Measurements from ENCODE around the gene TFAP2E. TPM values are rescaled to one million over a fixed set of nuclear protein-coding genes. Genes with fewer than 3 reads are reported as not detected.

Gene TFAP2E
- total and polyA plus RNA-seq, 4 donors, result 0.07 to 0.21 (median 0.09) TPM

DNA sequence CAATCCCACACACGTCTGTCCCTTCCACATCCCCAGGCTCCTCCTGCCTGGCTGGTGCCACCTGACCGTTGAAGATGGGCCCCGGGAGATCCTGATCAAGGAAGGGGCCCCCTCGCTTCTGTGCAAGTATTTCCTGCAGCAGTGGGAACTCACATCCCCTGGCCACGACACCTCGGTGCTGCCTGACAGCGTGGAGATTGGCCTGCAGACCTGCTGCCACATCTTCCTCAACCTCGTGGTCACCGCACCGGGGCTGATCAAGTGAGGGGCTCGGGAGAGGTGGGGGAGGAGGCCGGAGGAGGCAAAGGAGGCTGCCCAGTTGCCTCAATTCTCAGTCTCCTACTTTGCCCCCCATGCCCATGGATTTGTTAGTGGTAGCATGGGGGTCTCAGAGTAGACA lies 9.9 kb upstream of the TFAP2E start:
- TF ChIP-seq TAF1 (conservative IDR thresholded peaks at IDR 0.05) (no peak), RAD21 (IDR thresholded peaks at IDR 0.05) (no peak), GABPA (IDR thresholded peaks at IDR 0.05 in 1 of 2, conservative IDR thresholded peaks at IDR 0.05 in 1 of 2) (no peak), HNF4A (conservative IDR thresholded peaks at IDR 0.05) (no peak), EGR1 (IDR thresholded peaks at IDR 0.05; ENCODE audit: low read depth in 2 of 2) (no peak), NR2F2 (IDR thresholded peaks at IDR 0.05) (no peak), SP1 (IDR thresholded peaks at IDR 0.05) (no peak), RXRA (IDR thresholded peaks at IDR 0.05) (no peak)
- Histone ChIP-seq H3K4me1 (ENCODE audit: control insufficient read depth in 4 of 4, insufficient read depth in 4 of 4, low read length in 3 of 4) (peaks cover 0 to 21% (median 11%) of the 10 kb centered on the region in 4 donors), H3K36me3 (ENCODE audit: control insufficient read depth in 4 of 4, insufficient read depth in 3 of 4, low read depth in 1 of 4, low read length in 3 of 4) (peaks cover 0 to 6% (median 3%) of the 10 kb centered on the region in 4 donors), H3K9ac (ENCODE audit: low read depth in 1 of 2, low read length in 2 of 2) (no peak overlapping the region), H3K9me3 (ENCODE audit: control insufficient read depth in 4 of 4, low read length in 3 of 4) (no peaks in the 10 kb centered on the region), H3K27ac (ENCODE audit: low read depth in 1 of 2, low read length in 2 of 2) (no peak overlapping the region), H3K4me3 (ENCODE audit: low read depth in 1 of 3, low read length in 3 of 3) (no peak overlapping the region), H3K27me3 (ENCODE audit: control insufficient read depth in 4 of 4, insufficient read depth in 4 of 4, low read length in 3 of 4) (no peaks in the 10 kb centered on the region)
- DNase-seq (ENCODE audit: low spot score), result no peak
- 79% methylated on average over 12 of the region's 12 CpGs for WGBS

DNA sequence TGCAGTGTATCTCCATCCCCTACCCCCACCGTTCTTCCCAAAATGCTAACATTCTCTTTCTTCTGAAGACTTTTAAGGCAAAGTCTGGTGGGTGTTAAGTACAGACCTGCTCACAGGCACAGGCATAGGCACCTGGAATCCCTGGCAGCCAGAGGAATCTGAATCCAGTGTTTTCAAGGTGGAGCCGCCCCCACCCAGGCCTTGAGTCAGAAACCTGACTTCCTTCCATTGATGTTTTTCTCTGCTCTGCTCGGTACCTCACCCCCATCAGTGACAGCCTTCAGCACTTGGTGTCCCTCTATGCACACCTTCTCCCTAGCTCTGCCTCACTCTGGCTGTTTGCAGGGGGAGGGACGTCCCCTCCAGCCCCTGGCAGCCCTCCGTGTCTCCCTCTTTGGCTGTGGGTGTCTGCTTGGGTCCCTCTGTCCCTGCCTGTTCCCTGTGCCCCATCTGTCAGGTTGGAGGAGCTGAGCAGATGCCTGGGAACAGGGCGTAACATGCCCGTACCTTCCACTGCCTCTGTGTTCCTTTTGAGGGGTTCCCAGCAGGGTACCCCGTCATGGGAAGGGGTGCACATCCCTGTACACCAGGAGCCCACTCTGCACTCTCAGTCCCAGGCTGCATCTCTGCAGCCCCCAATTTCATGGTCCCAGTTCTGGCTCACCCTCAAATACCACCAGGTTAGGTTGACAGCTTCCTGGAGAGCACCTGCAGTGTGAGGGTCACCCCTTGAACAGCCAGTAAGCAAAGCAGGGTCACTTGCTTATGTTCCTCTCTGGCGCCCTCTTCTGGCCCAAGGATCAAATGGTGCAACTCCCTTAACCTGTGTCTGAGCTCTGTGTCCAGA lies 8.9 kb upstream of the TFAP2E start:
- WGBS, result 75% methylated on average over 9 of the region's 9 CpGs
- Histone ChIP-seq H3K27me3 (ENCODE audit: control insufficient read depth in 4 of 4, insufficient read depth in 4 of 4, low read length in 3 of 4) (no peaks in the 10 kb centered on the region), H3K4me3 (ENCODE audit: low read depth in 1 of 3, low read length in 3 of 3) (no peak overlapping the region), H3K9ac (ENCODE audit: low read depth in 1 of 2, low read length in 2 of 2) (no peak overlapping the region), H3K4me1 (ENCODE audit: control insufficient read depth in 4 of 4, insufficient read depth in 4 of 4, low read length in 3 of 4) (peaks cover 0 to 15% (median 7%) of the 10 kb centered on the region in 4 donors), H3K36me3 (ENCODE audit: control insufficient read depth in 4 of 4, insufficient read depth in 3 of 4, low read depth in 1 of 4, low read length in 3 of 4) (peaks cover 0 to 6% (median 3%) of the 10 kb centered on the region in 4 donors), H3K9me3 (ENCODE audit: control insufficient read depth in 4 of 4, low read length in 3 of 4) (no peaks in the 10 kb centered on the region), H3K27ac (ENCODE audit: low read depth in 1 of 2, low read length in 2 of 2) (no peak overlapping the region)
- peak; percentile 86 for DNase-seq (ENCODE audit: low spot score)
- TF ChIP-seq YY1 (IDR thresholded peaks at IDR 0.05), result no peak
- peak in 1 of 2 donors; percentile 23 for TF ChIP-seq RXRA (IDR thresholded peaks at IDR 0.05)
- TF ChIP-seq, protein P1, sequence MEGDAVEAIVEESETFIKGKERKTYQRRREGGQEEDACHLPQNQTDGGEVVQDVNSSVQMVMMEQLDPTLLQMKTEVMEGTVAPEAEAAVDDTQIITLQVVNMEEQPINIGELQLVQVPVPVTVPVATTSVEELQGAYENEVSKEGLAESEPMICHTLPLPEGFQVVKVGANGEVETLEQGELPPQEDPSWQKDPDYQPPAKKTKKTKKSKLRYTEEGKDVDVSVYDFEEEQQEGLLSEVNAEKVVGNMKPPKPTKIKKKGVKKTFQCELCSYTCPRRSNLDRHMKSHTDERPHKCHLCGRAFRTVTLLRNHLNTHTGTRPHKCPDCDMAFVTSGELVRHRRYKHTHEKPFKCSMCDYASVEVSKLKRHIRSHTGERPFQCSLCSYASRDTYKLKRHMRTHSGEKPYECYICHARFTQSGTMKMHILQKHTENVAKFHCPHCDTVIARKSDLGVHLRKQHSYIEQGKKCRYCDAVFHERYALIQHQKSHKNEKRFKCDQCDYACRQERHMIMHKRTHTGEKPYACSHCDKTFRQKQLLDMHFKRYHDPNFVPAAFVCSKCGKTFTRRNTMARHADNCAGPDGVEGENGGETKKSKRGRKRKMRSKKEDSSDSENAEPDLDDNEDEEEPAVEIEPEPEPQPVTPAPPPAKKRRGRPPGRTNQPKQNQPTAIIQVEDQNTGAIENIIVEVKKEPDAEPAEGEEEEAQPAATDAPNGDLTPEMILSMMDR (IDR thresholded peaks at IDR 0.05; ENCODE audit: low read depth, low read length, missing input control), result peak; percentile 65
- TF ChIP-seq FOXA2 (IDR thresholded peaks at IDR 0.05), result no peak
- peak; percentile 76 to 87 for TF ChIP-seq RAD21 (IDR thresholded peaks at IDR 0.05)

DNA sequence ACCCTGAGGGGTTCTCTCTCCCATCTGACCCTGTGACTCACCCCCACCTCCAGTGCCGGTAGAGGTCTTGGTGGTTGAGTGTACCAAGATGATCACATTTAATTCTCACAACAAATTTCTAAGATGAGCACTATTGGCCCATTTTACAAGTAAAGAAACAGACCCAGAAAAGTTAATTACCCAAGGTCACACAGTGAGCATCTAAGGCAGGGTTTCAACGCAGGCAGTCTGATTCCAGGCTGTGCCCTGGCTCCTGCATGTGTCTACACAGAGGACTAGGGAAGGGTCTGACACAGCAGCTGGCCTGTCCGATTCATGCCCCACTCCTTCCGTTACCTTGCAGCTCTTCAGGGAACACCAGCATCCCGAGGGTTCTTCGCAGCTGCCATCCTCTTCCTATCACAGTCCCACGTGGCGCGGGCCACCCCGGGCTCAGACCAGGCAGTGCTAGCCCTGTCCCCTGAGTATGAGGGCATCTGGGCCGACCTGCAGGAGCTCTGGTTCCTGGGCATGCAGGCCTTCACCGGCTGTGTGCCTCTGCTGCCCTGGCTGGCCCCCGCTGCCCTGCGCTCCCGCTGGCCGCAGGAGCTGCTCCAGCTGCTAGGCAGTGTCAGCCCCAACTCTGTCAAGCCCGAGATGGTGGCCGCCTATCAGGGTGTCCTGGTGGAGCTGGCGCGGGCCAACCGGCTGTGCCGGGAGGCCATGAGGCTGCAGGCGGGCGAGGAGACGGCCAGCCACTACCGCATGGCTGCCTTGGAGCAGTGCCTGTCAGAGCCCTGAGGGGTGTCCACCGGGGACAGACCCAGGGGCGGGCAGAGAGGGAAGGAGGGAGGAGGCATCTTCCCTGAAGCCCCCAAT lies 8.0 kb upstream of the TFAP2E start:
- no peak for DNase-seq (ENCODE audit: low spot score)
- Histone ChIP-seq H3K4me1 (ENCODE audit: control insufficient read depth in 4 of 4, insufficient read depth in 4 of 4, low read length in 3 of 4) (peaks cover 0 to 14% (median 7%) of the 10 kb centered on the region in 4 donors), H3K9ac (ENCODE audit: low read depth in 1 of 2, low read length in 2 of 2) (no peak overlapping the region), H3K27ac (ENCODE audit: low read depth in 1 of 2, low read length in 2 of 2) (no peak overlapping the region), H3K27me3 (ENCODE audit: control insufficient read depth in 4 of 4, insufficient read depth in 4 of 4, low read length in 3 of 4) (no peaks in the 10 kb centered on the region), H3K36me3 (ENCODE audit: control insufficient read depth in 4 of 4, insufficient read depth in 3 of 4, low read depth in 1 of 4, low read length in 3 of 4) (peaks cover 0 to 6% (median 3%) of the 10 kb centered on the region in 4 donors), H3K9me3 (ENCODE audit: control insufficient read depth in 4 of 4, low read length in 3 of 4) (no peaks in the 10 kb centered on the region), H3K4me3 (ENCODE audit: low read depth in 1 of 3, low read length in 3 of 3) (no peak overlapping the region)
- TF ChIP-seq FOXA1 (IDR thresholded peaks at IDR 0.05), result no peak
- TF ChIP-seq, protein P2, sequence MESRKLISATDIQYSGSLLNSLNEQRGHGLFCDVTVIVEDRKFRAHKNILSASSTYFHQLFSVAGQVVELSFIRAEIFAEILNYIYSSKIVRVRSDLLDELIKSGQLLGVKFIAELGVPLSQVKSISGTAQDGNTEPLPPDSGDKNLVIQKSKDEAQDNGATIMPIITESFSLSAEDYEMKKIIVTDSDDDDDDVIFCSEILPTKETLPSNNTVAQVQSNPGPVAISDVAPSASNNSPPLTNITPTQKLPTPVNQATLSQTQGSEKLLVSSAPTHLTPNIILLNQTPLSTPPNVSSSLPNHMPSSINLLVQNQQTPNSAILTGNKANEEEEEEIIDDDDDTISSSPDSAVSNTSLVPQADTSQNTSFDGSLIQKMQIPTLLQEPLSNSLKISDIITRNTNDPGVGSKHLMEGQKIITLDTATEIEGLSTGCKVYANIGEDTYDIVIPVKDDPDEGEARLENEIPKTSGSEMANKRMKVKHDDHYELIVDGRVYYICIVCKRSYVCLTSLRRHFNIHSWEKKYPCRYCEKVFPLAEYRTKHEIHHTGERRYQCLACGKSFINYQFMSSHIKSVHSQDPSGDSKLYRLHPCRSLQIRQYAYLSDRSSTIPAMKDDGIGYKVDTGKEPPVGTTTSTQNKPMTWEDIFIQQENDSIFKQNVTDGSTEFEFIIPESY (IDR thresholded peaks at IDR 0.05), result no peak
- TF ChIP-seq, protein P3, sequence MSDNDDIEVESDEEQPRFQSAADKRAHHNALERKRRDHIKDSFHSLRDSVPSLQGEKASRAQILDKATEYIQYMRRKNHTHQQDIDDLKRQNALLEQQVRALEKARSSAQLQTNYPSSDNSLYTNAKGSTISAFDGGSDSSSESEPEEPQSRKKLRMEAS (IDR thresholded peaks at IDR 0.05), result no peak
- no peak for TF ChIP-seq HNF4G (IDR thresholded peaks at IDR 0.05)
- no peak for TF ChIP-seq TAF1 (conservative IDR thresholded peaks at IDR 0.05)
- TF ChIP-seq YY1 (IDR thresholded peaks at IDR 0.05), result no peak
- TF ChIP-seq, protein P1 (IDR thresholded peaks at IDR 0.05; ENCODE audit: low read depth, low read length, missing input control), result no peak
- TF ChIP-seq RXRA (IDR thresholded peaks at IDR 0.05), result no peak
- TF ChIP-seq NR2F2 (IDR thresholded peaks at IDR 0.05), result no peak
- no peak for TF ChIP-seq GABPA (IDR thresholded peaks at IDR 0.05 in 1 of 2, conservative IDR thresholded peaks at IDR 0.05 in 1 of 2)
- no peak for TF ChIP-seq JUND (IDR thresholded peaks at IDR 0.05)
- 92% methylated on average over 28 of the region's 28 CpGs for WGBS
